ENCODE data around the gene GRID1.

DNA sequence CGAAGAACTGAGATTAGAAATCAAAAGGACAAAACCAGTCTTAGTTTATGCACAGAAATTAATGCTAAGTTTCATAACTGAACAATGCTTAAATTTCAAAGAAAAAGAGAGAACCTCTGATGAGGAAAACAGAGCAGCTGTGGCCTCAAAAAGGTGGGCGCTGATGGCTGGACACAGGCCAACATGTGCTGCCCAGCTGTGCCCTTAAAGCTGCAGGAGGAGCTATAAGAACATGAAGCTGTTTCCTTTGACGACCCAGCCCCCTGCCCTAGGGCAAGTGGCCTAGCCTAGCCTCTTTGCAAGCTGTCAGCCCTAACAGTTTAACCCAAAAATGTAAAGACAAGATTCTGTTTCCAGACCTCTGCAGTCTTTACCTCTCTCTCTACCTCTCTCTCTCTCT lies 107.7 kb downstream of the GRID1 start:
- TF ChIP-seq EZH2 (IDR thresholded peaks at IDR 0.05; ENCODE audit: insufficient read depth, poor library complexity, severe bottlenecking) = no peak
- TF ChIP-seq EZH2phosphoT487 (IDR thresholded peaks at IDR 0.05; ENCODE audit: insufficient read depth, low read depth) = no peak
